PFSK-1 (cell line): ENCODE data around the gene P2RY11.

Experiments used
- FOXP2 ChIP-seq: optimal IDR thresholded peaks from 2 replicates; pipeline ENCODE3; 2011; ENCODE audit warnings: borderline replicate concordance, control low read depth, inconsistent platforms; ENCODE audit not compliant: insufficient read depth; ENCODE audit errors: extremely low read length, extremely low read depth
- POLR2AphosphoS5 ChIP-seq: IDR thresholded peaks from 2 replicates; pipeline ENCODE4 v1.6.1; 2012; ENCODE audit warnings: low read depth, mild to moderate bottlenecking, control low read depth, low read length, moderate library complexity
- REST ChIP-seq, 2 experiments: IDR thresholded peaks; 2 replicates each; pipeline versions ENCODE4 v1.6.1 to v1.8.0; 2011 to 2012; ENCODE audit warnings: low read depth in 2 of 2, low read length in 2 of 2, control low read depth in 1 of 2, inconsistent platforms in 1 of 2, mild to moderate bottlenecking in 1 of 2, moderate library complexity in 1 of 2; ENCODE audit not compliant: insufficient read depth in 1 of 2
- SIN3A ChIP-seq: IDR thresholded peaks from 2 replicates; pipeline ENCODE4 v1.6.1; 2012; ENCODE audit warnings: mild to moderate bottlenecking, low read length, moderate library complexity, borderline replicate concordance; ENCODE audit not compliant: insufficient read depth
- TAF1 ChIP-seq: IDR thresholded peaks from 2 replicates; pipeline ENCODE4 v1.6.1; 2012; ENCODE audit warnings: low read length, control low read depth, borderline replicate concordance; ENCODE audit not compliant: insufficient read depth

Gene P2RY11

GRCh38 chr19:10116085-10116865 lies 4.8 kb downstream of the P2RY11 start:
- TF ChIP-seq REST (IDR thresholded peaks at IDR 0.05; ENCODE audit: insufficient read depth in 1 of 2, low read depth in 2 of 2, low read length in 2 of 2) = no peak
- no peak for TF ChIP-seq FOXP2
- TF ChIP-seq POLR2AphosphoS5 = no peak
- no peak for TF ChIP-seq TAF1
- no peak for TF ChIP-seq SIN3A

GRCh38 chr19:10116866-10117616 lies 5.5 kb downstream of the P2RY11 start:
- TF ChIP-seq TAF1 (no peak), POLR2AphosphoS5 (no peak), FOXP2 (no peak), REST (IDR thresholded peaks at IDR 0.05; ENCODE audit: insufficient read depth in 1 of 2, low read depth in 2 of 2, low read length in 2 of 2) (no peak), SIN3A (no peak)

- TF ChIP-seq POLR2AphosphoS5 (no peak), TAF1 (no peak), SIN3A (no peak), REST (IDR thresholded peaks at IDR 0.05; ENCODE audit: insufficient read depth in 1 of 2, low read depth in 2 of 2, low read length in 2 of 2) (no peak), FOXP2 (no peak)
Observed at GRCh38 chr19:10118960-10119359, 7.5 kb downstream of the P2RY11 start.

- no peak for TF ChIP-seq REST (IDR thresholded peaks at IDR 0.05; ENCODE audit: insufficient read depth in 1 of 2, low read depth in 2 of 2, low read length in 2 of 2)
- TF ChIP-seq TAF1 = no peak
- TF ChIP-seq POLR2AphosphoS5 = no peak
- no peak for TF ChIP-seq FOXP2
- no peak for TF ChIP-seq SIN3A
Observed at GRCh38 chr19:10120538-10121189, 9.2 kb downstream of the P2RY11 start.
